Endothelial cell (in vitro differentiated cells): ENCODE results near the gene CGNL1. TPM values are rescaled to one million over a fixed set of nuclear protein-coding genes. Genes with fewer than 3 reads are reported as not detected.

ENCODE experiments used
- DNase-seq: peaks from one replicate; pipeline ENCODE4 v3.0.0; 2021; ENCODE audit warnings: low spot score
- H3K27ac Mint-ChIP-seq: one replicate; pipeline ENCODE4 v1.8.0; 2021; ENCODE audit warnings: mixed read lengths, inconsistent platforms; ENCODE audit not compliant: unreplicated experiment
- H3K27me3 Mint-ChIP-seq: one replicate; pipeline ENCODE4 v1.8.0; 2021; ENCODE audit warnings: mild to moderate bottlenecking, moderate library complexity, mixed read lengths, inconsistent platforms; ENCODE audit not compliant: unreplicated experiment
- H3K36me3 Mint-ChIP-seq: one replicate; pipeline ENCODE4 v1.8.0; 2021; ENCODE audit warnings: mild to moderate bottlenecking, low read depth, mixed read lengths, inconsistent platforms; ENCODE audit not compliant: unreplicated experiment
- H3K4me1 Mint-ChIP-seq: one replicate; pipeline ENCODE4 v1.8.0; 2021; ENCODE audit warnings: mild to moderate bottlenecking, mixed read lengths, inconsistent platforms; ENCODE audit not compliant: unreplicated experiment
- H3K4me3 Mint-ChIP-seq: one replicate; pipeline ENCODE4 v1.8.0; 2021; ENCODE audit warnings: mild to moderate bottlenecking, mixed read lengths, inconsistent platforms; ENCODE audit not compliant: unreplicated experiment
- H3K9me3 Mint-ChIP-seq: one replicate; pipeline ENCODE4 v1.8.0; 2021; ENCODE audit warnings: mixed read lengths, inconsistent platforms; ENCODE audit not compliant: unreplicated experiment
- total RNA-seq: library from RNA; stranded (reverse); fragmentation: NEBNext Ultra II Directional; extraction: Animal tissue kit (Norgen Biotek cat#: 25700); gene quantifications from one replicate; pipeline ENCODE4 v1.2.1, GENCODE V29; 2021; ENCODE audit not compliant: unreplicated experiment
- TF ChIP-seq, protein P1 (sequence below): fragments of 200-600 bp; sonication (generic); IDR thresholded peaks from one replicate; pipeline ENCODE4 v1.5.0; 2021; ENCODE audit warnings: antibody characterized with exemption; ENCODE audit not compliant: unreplicated experiment

The CGNL1 gene
- total RNA-seq, 1 donor from 2014 or later, result 238 TPM

DNA sequence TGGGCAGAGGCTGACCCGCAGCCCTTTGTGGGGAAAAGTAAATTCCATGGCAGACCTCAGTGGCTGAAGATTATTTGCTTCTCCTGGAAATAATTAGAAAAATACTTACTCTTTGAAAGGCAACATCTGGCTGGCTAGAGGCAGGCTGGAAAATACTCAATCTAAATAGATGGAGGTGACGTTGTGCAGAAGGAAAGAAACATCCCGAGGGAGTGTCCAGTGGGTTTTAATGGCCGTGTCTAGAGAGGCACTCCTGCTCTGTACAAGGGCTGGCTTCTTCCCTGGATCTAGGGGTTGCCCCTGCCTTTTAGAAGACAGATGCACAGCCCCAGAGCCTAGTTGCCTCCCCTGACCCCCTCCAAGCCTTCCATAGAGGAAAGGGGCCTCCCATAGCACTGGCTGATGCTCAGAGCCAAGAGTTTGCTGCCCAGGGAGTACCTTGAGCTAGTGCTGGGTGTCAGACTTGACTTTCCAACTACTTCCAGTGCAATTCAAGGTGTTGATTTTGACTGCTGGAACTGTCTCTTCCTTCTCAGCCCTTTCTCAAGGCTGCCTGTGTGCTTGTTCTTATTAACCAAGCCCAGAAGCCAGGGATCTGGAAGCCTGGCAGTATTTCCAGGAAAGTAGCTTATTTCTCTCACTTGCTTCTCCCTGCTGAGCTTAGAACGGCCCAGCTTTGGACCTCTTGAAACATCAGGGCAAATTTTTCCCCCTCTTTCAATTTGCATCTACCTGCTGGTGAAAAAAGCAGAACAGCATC lies 27.4 kb downstream of the CGNL1 start:
- Mint-ChIP-seq H3K27me3 (peaks cover 2% of the 10 kb centered on the region), H3K27ac (no peak overlapping the region), H3K4me3 (no peak overlapping the region), H3K4me1 (peaks cover 49% of the 10 kb centered on the region), H3K36me3 (peaks cover 38% of the 10 kb centered on the region), H3K9me3 (no peaks in the 10 kb centered on the region)
- TF ChIP-seq, protein P1, sequence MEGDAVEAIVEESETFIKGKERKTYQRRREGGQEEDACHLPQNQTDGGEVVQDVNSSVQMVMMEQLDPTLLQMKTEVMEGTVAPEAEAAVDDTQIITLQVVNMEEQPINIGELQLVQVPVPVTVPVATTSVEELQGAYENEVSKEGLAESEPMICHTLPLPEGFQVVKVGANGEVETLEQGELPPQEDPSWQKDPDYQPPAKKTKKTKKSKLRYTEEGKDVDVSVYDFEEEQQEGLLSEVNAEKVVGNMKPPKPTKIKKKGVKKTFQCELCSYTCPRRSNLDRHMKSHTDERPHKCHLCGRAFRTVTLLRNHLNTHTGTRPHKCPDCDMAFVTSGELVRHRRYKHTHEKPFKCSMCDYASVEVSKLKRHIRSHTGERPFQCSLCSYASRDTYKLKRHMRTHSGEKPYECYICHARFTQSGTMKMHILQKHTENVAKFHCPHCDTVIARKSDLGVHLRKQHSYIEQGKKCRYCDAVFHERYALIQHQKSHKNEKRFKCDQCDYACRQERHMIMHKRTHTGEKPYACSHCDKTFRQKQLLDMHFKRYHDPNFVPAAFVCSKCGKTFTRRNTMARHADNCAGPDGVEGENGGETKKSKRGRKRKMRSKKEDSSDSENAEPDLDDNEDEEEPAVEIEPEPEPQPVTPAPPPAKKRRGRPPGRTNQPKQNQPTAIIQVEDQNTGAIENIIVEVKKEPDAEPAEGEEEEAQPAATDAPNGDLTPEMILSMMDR, result no peak
- no peak for DNase-seq

DNA sequence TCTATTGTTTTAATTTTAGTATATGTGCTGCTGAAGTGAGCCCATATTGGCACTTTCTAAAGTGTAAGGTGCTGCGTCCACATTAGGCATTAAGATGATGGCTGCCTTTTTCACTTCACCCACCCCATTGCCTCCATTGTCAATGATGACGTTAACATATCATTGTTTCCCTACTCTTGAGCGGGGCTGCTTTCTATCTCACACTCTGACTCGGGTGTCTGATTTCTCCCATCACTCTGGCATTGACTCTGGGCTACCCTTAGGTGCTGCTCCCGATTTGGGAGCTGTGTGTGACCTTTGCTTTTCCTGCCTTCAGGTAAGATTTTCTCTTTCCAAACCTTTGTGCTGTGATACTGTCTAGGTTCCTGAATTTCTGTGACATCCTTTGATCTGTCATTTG lies 28.8 kb downstream of the CGNL1 start:
- peaks cover 55% of the 10 kb centered on the region for H3K4me1 Mint-ChIP-seq
- TF ChIP-seq, protein P1, result no peak
- no peak for DNase-seq
- no peaks in the 10 kb centered on the region for H3K9me3 Mint-ChIP-seq
- peaks cover 47% of the 10 kb centered on the region for H3K36me3 Mint-ChIP-seq
- H3K27ac Mint-ChIP-seq, result peak overlapping the region; percentile 72
- H3K27me3 Mint-ChIP-seq, result peaks cover 2% of the 10 kb centered on the region
- H3K4me3 Mint-ChIP-seq, result peak overlapping the region; percentile 32

DNA sequence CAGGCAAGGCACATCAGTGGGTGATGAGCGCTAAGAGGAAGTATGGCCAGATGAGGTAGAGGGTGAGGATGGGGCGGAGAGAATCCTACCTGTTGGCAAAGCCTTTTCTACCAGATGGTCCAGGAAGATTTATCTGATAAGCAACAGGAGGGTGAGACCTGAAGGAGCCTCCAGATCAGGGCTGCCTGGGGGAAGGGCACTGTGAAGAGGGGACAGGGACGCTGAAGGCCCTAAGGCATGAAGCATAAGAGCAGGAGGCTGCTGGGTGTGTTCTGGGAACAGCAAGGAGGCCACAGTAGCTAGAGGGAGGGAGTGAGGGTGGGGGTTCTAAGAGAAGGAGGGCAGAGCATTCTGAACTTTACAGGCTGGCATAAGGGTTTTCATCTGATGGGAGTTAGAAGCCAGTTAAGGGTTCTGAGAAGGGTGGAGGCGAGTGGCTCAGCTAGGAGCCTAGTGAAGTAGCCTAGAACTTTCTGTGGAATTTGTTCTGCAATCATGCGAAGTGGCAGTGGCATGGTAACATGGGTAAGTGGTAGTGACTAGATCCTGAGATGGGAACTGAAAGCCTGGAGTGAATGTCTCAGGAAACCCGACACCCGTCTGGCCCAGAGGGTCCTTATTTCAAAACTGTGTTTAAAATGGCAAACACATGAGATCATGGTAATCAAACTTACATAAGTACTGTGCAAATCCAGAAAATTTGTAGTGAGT lies 29.9 kb downstream of the CGNL1 start:
- Mint-ChIP-seq H3K27me3 (peaks cover 2% of the 10 kb centered on the region), H3K36me3 (peaks cover 51% of the 10 kb centered on the region), H3K9me3 (no peaks in the 10 kb centered on the region), H3K4me3 (peak overlapping the region; percentile 32), H3K27ac (peak overlapping the region; percentile 72), H3K4me1 (peaks cover 56% of the 10 kb centered on the region)
- TF ChIP-seq, protein P1, result no peak
- no peak for DNase-seq

DNA sequence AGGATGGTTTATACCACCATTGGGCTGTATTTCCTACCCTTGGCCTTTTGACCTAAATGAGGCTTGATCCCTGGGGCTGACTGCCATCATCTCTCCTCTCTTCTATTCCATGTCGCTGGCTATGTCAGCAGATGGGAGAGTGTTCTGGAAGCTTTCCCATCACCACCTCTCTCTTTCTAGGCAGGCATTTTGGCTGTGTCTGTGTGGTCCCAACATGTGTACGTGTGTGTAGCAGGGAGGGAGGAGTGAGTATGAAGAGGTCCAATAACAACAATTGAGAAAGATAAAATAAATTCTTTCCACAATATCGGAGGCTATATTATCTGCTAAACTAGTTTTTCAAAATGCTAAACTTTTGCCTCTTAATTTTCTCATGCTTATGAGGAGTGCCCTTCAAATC lies 34.1 kb downstream of the CGNL1 start:
- Mint-ChIP-seq H3K4me3 (no peak overlapping the region), H3K4me1 (peaks cover 67% of the 10 kb centered on the region), H3K36me3 (peaks cover 52% of the 10 kb centered on the region), H3K27ac (no peak overlapping the region), H3K9me3 (no peaks in the 10 kb centered on the region), H3K27me3 (peaks cover 9% of the 10 kb centered on the region)
- TF ChIP-seq, protein P1, result no peak
- no peak for DNase-seq
